HUES64 (cell line): ENCODE results near the gene ARHGEF11.

Source experiments
- H3K27ac ChIP-seq: 2 replicates; pipeline ENCODE4 v1.7.0; 2013; ENCODE audit warnings: low read depth, low read length, inconsistent platforms
- H3K27me3 ChIP-seq: 2 replicates; pipeline ENCODE4 v1.6.1; 2013; ENCODE audit warnings: mild to moderate bottlenecking, low read length; ENCODE audit not compliant: insufficient read depth
- H3K36me3 ChIP-seq: 2 replicates; pipeline ENCODE4 v1.6.1; 2013; ENCODE audit warnings: mild to moderate bottlenecking, low read length; ENCODE audit not compliant: insufficient read depth
- H3K4me1 ChIP-seq: 2 replicates; pipeline ENCODE4 v1.6.1; 2013; ENCODE audit warnings: mild to moderate bottlenecking, low read length, moderate library complexity; ENCODE audit not compliant: insufficient read depth
- H3K4me3 ChIP-seq: 2 replicates; pipeline ENCODE4 v1.5.1; 2013; ENCODE audit warnings: mild to moderate bottlenecking, low read length, moderate library complexity
- H3K9ac ChIP-seq: 2 replicates; pipeline ENCODE4 v1.6.1; 2013; ENCODE audit warnings: mild to moderate bottlenecking, low read depth, low read length
- H3K9me3 ChIP-seq: 2 replicates; pipeline ENCODE4 v1.6.1; 2013; ENCODE audit warnings: low read depth, low read length; ENCODE audit not compliant: insufficient read depth
- WGBS: fragments of 150-250, 120-280 bp; methylation state at CpG from one replicate; pipeline ENCODE4 v1.1.7; 2013; ENCODE audit warnings: missing lambda C conversion rate; 5-methylcytosine and 5-hydroxymethylcytosine counted together

Gene ARHGEF11

DNA sequence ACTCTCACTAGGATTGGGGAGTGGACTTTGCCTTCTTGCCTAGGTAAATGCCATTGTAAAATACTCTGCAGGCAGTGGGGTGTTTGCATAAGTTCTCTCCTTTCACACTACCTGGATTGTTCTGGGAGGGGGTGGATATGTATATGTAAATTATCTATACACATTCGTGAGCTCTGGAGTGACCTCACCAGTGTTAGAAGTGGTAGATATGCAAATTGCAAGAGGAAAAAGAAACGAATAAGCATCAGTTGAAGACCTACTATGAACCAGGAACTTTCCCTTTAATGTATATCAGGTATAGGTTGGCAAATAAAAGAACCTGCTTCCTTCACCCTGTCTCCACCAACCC, 1.5 kb upstream of the ARHGEF11 start:
- H3K27ac ChIP-seq: no peak overlapping the region; the same call in 1 of the 2 replicates
- H3K9me3 ChIP-seq: peaks cover 3% of the 10 kb centered on the region; the same call in 1 of the 2 replicates
- H3K36me3 ChIP-seq: peaks cover 4% of the 10 kb centered on the region; the same call in 1 of the 2 replicates
- 17% methylated on average over 1 of the region's 2 CpGs for WGBS
- no peak overlapping the region for H3K9ac ChIP-seq
- no peaks in the 10 kb centered on the region for H3K27me3 ChIP-seq
- H3K4me1 ChIP-seq: peaks cover 23% of the 10 kb centered on the region
- no peak overlapping the region for H3K4me3 ChIP-seq

DNA sequence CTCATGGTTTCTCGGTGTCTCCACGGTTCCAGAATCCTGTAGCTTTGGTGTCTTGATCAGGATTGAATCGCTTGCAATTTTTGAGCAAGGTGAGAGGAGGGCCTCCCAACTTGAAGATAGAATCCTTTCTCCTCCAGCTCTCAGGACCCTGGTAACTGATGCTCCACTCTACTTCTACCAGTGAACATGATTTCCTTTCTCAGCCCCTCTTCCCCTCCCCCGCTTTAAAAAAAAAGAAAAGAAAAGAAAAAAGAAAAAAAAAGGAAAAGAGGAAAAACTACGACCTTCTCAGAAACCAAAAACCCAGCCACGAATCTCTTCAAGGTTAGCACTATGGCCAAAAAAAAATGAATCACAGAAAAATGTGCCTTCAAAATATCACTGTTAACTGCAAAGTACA, 1.2 kb downstream of the ARHGEF11 start:
- Histone ChIP-seq H3K4me3 (peak overlapping the region; percentile 95), H3K4me1 (peaks cover 27% of the 10 kb centered on the region), H3K27ac (no peak overlapping the region), H3K9me3 (no peaks in the 10 kb centered on the region), H3K27me3 (no peaks in the 10 kb centered on the region), H3K36me3 (peaks cover 6% of the 10 kb centered on the region; the same call in 1 of the 2 replicates), H3K9ac (peak overlapping the region; percentile 93)
- WGBS: 22% methylated on average over 5 of the region's 6 CpGs

DNA sequence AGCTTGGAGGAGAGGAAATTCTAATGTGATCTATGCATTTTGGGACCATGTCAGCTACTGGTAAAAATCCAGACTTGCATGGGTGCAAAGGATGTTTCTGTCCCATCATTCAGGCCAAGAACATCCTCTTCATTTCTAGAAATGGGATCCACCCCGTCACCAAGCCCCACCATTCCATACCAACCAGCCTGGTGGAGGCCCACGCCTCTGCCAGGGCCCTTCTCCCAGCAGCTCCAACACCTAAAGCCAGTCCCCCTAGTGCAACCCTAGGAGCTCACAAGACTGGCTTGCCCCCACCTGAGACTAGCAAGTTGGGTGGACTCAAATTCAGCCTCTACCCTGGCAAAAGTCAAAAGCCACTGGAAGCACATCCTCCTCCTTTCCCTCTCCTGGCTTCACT, 1.9 kb downstream of the ARHGEF11 start:
- H3K27ac ChIP-seq: no peak overlapping the region
- H3K4me1 ChIP-seq: peaks cover 27% of the 10 kb centered on the region
- no peaks in the 10 kb centered on the region for H3K9me3 ChIP-seq
- H3K36me3 ChIP-seq: peaks cover 6% of the 10 kb centered on the region; the same call in 1 of the 2 replicates
- peak overlapping the region; percentile 95 for H3K4me3 ChIP-seq
- no peak overlapping the region for H3K9ac ChIP-seq
- no peaks in the 10 kb centered on the region for H3K27me3 ChIP-seq
- 77% methylated on average over 2 of the region's 2 CpGs for WGBS

DNA sequence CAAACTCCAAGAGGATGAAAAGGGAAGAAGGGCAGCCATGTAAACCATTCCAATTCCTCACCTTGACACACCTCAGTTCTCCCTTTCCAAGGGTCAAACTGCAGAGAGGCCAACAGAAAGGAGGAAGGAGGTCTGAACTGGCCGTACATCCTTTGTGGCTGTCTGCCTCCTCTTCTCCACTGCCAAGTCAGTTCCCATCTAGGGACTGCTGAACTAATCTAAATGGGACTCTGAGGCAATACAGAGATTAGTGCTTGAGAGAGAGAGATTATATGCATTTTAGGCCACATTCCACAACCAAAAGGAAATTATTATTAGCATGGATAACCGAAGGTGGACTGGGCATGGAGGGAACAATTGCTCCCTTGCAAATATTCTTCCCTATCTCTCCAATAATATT, 2.7 kb downstream of the ARHGEF11 start:
- Histone ChIP-seq H3K4me1 (peaks cover 32% of the 10 kb centered on the region), H3K27ac (no peak overlapping the region), H3K4me3 (peak overlapping the region; percentile 95), H3K9ac (peak overlapping the region; percentile 10; the same call in 1 of the 2 replicates), H3K36me3 (peaks cover 6% of the 10 kb centered on the region; the same call in 1 of the 2 replicates), H3K27me3 (no peaks in the 10 kb centered on the region), H3K9me3 (no peaks in the 10 kb centered on the region)
- 75% methylated on average over 2 of the region's 2 CpGs for WGBS

DNA sequence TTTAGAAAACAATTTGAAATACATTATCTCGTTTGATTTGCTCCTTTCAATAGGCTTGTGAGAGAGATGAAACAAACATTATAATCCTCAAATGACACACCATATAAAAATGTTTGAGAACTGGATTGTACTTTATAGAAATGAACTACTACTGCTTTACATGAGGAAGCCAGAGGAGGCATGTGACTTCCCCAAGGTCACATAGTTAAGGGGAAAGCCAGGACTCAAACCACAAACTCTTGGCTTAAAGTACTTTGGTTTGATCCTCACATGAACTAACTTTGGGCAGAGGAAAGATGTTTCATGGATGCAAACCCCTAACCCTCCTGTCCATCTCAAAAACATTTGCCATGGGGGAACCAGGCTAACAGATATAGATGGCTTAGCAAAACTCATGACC, 4.7 kb downstream of the ARHGEF11 start:
- H3K36me3 ChIP-seq: peaks cover 6% of the 10 kb centered on the region; the same call in 1 of the 2 replicates
- H3K27ac ChIP-seq: no peak overlapping the region
- H3K9me3 ChIP-seq: no peaks in the 10 kb centered on the region
- H3K9ac ChIP-seq: no peak overlapping the region
- no CpG with 5 or more reads among the region's 1 CpG for WGBS
- H3K4me3 ChIP-seq: no peak overlapping the region
- H3K4me1 ChIP-seq: peaks cover 32% of the 10 kb centered on the region
- no peaks in the 10 kb centered on the region for H3K27me3 ChIP-seq

DNA sequence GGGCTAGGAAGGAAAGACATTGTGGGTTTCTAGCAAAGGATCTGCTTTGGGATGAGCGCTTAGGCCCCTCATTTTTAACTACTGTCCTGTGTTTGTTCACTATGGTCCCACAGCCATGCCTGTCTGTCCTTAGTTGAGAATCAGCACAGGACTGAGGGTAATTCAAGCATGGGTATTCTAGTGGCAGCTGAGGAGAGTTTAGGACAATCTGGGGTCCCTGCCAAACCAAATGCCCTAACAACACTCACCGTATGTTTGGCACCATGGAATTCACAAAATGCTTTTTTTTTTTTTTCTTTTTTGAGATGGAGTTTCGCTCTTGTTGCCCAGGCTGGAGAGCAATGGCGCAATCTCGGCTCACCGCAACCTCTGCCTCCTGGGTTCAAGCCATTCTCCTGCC, 10.4 kb downstream of the ARHGEF11 start:
- Histone ChIP-seq H3K9me3 (no peaks in the 10 kb centered on the region), H3K4me1 (peaks cover 11% of the 10 kb centered on the region), H3K27ac (no peak overlapping the region), H3K36me3 (peaks cover 5% of the 10 kb centered on the region; the same call in 1 of the 2 replicates), H3K27me3 (no peaks in the 10 kb centered on the region), H3K4me3 (no peak overlapping the region), H3K9ac (no peak overlapping the region)
- 98% methylated on average over 6 of the region's 6 CpGs for WGBS

DNA sequence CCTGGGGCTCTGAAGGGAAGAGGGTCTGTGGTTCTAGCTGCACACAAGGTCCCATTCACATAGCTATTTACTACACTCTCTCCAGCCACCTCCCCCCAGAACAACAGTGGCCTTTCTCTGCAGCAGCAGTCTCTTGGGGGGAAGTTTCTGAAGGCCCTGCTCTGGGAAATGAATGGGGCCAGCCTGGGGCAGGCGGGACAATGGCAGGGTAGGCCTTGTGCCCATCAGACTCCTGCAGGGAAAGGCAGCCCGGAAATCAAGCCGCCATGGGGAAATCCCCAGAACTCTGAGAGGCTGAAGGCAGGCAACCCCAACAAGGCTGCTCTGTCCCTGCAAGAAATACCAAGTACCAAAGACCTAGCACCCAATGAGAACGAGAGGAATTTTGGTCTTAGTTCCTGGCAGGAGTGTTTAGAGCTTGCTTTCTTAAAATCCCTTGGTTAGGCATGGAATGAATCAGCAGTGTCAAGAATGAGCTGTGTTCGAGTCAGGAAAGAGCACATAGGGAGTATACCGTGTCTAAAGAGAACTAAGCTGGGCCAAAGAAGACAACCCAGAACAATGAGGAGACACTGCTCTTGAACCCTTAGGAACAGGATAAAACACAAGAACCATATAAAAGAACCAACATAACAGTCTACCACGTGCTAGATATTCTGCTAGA, 11.3 kb downstream of the ARHGEF11 start:
- H3K9ac ChIP-seq: no peak overlapping the region
- no peaks in the 10 kb centered on the region for H3K9me3 ChIP-seq
- H3K36me3 ChIP-seq: peaks cover 5% of the 10 kb centered on the region; the same call in 1 of the 2 replicates
- H3K27me3 ChIP-seq: no peaks in the 10 kb centered on the region
- no peak overlapping the region for H3K27ac ChIP-seq
- peaks cover 11% of the 10 kb centered on the region for H3K4me1 ChIP-seq
- H3K4me3 ChIP-seq: no peak overlapping the region
- WGBS: 74% methylated on average over 7 of the region's 7 CpGs

DNA sequence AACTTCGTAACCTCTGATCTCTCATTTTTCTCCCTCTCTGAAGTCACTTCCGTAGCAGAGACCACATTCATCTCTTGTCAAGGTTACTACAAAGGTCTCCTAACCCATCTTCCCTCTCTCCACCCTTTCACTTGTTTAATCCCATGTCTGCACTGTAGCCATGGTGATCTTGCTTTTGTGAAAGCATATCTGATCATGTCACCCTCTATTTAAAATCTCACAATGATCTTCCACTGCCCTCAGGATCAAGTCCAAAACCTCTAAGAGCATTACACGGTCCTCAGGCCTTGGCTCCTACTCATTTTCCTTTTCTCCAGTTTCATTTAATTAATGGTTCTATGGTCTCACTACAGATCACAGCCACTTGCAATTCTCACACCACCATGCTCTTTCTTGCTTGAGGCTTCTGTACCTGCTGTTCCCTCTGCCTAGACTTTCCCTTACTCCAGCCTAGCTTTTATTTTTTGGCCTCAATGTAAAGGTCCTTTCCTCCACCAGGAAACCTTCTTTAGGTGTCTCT, 12.1 kb downstream of the ARHGEF11 start:
- peaks cover 10% of the 10 kb centered on the region for H3K4me1 ChIP-seq
- H3K9me3 ChIP-seq: no peaks in the 10 kb centered on the region
- peaks cover 5% of the 10 kb centered on the region; the same call in 1 of the 2 replicates for H3K36me3 ChIP-seq
- no peak overlapping the region for H3K9ac ChIP-seq
- H3K4me3 ChIP-seq: no peak overlapping the region
- 91% methylated on average over 3 of the region's 3 CpGs for WGBS
- no peaks in the 10 kb centered on the region for H3K27me3 ChIP-seq
- no peak overlapping the region for H3K27ac ChIP-seq

DNA sequence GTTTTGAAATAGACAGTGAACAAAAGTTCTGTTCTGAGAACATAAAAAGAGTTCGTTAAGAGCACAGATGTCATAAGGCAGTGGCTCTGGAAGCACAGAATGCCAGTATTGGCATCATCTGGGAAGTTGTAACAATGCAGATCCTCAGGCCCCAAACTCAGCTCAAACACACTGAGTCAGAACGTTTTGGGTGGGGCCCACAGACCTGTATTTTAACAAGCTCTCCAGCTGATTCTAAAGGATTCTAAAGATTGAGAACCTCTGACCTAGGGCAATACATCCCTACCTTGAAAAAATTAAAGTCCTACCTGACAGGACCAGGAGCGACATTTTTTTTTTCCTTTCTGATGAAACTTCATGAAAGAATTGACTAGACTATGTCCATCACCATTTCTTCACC, 13.2 kb downstream of the ARHGEF11 start:
- WGBS: 88% methylated on average over 3 of the region's 3 CpGs
- peaks cover 5% of the 10 kb centered on the region; the same call in 1 of the 2 replicates for H3K36me3 ChIP-seq
- H3K4me1 ChIP-seq: peaks cover 6% of the 10 kb centered on the region; the same call in 1 of the 2 replicates
- H3K9ac ChIP-seq: no peak overlapping the region
- H3K4me3 ChIP-seq: no peak overlapping the region
- no peaks in the 10 kb centered on the region for H3K9me3 ChIP-seq
- H3K27me3 ChIP-seq: no peaks in the 10 kb centered on the region
- H3K27ac ChIP-seq: no peak overlapping the region

DNA sequence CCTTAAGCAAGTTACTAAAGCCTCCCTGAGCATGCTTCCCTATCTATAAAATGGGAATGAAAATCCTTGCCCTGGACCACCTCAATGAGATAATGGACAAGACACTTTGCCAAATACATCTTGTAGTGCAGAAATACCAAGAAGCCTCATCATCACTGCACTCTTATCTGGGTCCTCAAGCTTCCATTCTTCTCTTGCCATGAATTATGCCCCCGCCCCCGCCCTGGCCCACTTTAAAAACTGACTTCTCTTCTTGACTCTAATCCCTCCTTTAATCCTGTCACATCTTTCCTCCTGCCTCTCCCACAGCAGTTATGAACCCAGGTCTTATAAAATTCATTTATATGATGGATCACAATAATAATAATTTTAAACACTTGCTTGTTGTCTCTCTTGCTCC, 14.8 kb downstream of the ARHGEF11 start:
- peaks cover 5% of the 10 kb centered on the region; the same call in 1 of the 2 replicates for H3K36me3 ChIP-seq
- no peaks in the 10 kb centered on the region for H3K27me3 ChIP-seq
- no peak overlapping the region for H3K9ac ChIP-seq
- 90% methylated on average over 2 of the region's 2 CpGs for WGBS
- H3K9me3 ChIP-seq: no peaks in the 10 kb centered on the region
- peaks cover 6% of the 10 kb centered on the region; the same call in 1 of the 2 replicates for H3K4me1 ChIP-seq
- no peak overlapping the region for H3K27ac ChIP-seq
- H3K4me3 ChIP-seq: no peak overlapping the region

DNA sequence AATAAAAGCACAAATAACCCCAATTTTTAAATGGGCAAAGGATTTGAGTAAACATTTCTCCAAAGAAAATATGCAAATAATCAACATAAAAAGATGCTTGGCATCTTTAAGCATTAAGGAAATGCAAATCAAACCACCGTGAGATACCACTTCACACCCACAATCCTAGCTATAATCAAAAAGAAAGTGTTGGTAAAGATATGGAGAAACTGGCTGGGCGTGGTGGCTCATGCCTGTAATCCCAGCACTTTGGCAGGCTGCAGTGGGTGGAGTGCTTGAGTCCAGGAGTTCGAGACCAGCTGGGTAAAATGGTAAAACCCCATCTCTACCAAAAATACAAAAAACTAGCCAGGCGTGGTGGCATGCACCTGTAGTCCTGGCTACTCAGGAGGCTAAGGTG, 16.9 kb downstream of the ARHGEF11 start:
- Histone ChIP-seq H3K4me3 (no peak overlapping the region), H3K9me3 (0 out of 2 replicates have a peak, but pooled peaks cover 2% of the 10 kb centered on the region), H3K27ac (no peak overlapping the region), H3K36me3 (peaks cover 5% of the 10 kb centered on the region; the same call in 1 of the 2 replicates), H3K4me1 (0 out of 2 replicates have a peak, but pooled peaks cover 6% of the 10 kb centered on the region), H3K27me3 (no peaks in the 10 kb centered on the region), H3K9ac (no peak overlapping the region)
- WGBS: 93% methylated on average over 3 of the region's 4 CpGs
